Breast epithelium (tissue), 3 donors: ENCODE results near the gene PRKCD.

ENCODE experiments used
- CTCF ChIP-seq, 3 donors: fragments of 450-650 bp; IDR thresholded peaks; one replicate each; pipeline ENCODE4 v1.5.1; 2016 to 2017; ENCODE audit warnings: antibody characterized with exemption in 3 of 3, mild to moderate bottlenecking in 3 of 3, moderate library complexity in 3 of 3
- POLR2AphosphoS5 ChIP-seq, 3 donors: sonication (generic); formaldehyde crosslinking; IDR thresholded peaks; one replicate each; pipeline ENCODE4 v1.6.1; 2017; ENCODE audit warnings: antibody characterized with exemption in 3 of 3

- TF ChIP-seq CTCF (IDR thresholded peaks at IDR 0.05): no peak
- no peak for TF ChIP-seq POLR2AphosphoS5 (IDR thresholded peaks at IDR 0.05)
Observed at GRCh38 chr3:53230041-53230621, 69.1 kb downstream of the PRKCD start.
